ENCODE results near the gene MSH3.
A peak's percentile ranks its signal among the peaks of the same experiment; 100 is the strongest.
"Not testable (repeated sequence)": the region's sequence is repeated elsewhere in the genome, so short reads cannot be mapped to it uniquely, and the experiment has no call there.

The MSH3 gene

DNA sequence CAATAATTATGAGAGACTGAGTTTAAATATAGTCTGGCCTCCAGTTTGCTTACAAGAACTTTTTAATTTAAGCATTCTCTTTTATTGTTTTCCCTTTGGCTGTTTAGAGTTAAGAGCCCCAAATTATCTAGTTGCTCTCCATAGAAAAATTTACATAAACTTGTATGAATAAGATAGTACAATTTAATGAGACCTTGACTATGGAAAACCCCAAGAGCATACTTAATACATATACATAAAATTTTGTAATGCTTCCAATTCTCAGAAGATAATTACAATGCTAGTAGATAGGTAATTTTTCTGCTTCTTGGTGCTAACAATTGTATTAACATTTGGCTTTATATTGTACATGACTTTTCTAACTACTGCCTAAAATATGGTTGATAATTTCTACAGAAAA, 20.3 kb upstream of the MSH3 start:
- H3K9me3 Mint-ChIP-seq = no peaks in the 10 kb centered on the region
- no peak overlapping the region for H3K4me3 Mint-ChIP-seq
- DNase-seq (no peak), ATAC-seq (no peak)
- H3K4me1 Mint-ChIP-seq = no peaks in the 10 kb centered on the region
- H3K27ac Mint-ChIP-seq = no peak overlapping the region
- no peaks in the 10 kb centered on the region for H3K27me3 Mint-ChIP-seq

DNA sequence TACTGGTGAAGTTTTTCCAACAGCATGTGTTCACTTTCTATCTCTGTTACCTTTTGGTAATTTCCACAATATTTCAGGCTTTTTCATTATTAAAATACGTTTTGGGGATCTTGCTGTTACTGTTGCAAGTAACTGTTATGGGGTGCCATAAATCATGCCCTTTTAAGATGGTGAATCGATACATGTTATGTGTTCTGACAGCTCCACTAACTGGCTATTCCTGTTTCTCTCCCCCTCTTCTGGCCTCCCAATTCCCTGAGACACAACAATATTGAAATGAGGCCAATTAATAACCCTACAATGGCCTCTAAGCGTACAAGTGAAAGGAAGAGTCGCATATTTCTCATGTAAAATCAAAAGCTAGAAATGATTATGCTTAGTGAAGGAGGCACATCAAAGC, 13.1 kb upstream of the MSH3 start:
- no peaks in the 10 kb centered on the region for H3K9me3 Mint-ChIP-seq
- H3K4me1 Mint-ChIP-seq = peaks cover under 1% of the 10 kb centered on the region
- no peak overlapping the region for H3K27ac Mint-ChIP-seq
- ATAC-seq (no peak), DNase-seq (no peak)
- no peak overlapping the region for H3K4me3 Mint-ChIP-seq
- H3K27me3 Mint-ChIP-seq = no peaks in the 10 kb centered on the region

GRCh38 chr5:80644900-80645299, 9.6 kb upstream of the MSH3 start:
- DNase-seq (no peak), ATAC-seq (no peak)
- Mint-ChIP-seq H3K27ac (no peak overlapping the region), H3K27me3 (no peaks in the 10 kb centered on the region), H3K4me3 (no peak overlapping the region), H3K9me3 (no peaks in the 10 kb centered on the region), H3K4me1 (peaks cover 11% of the 10 kb centered on the region)

GRCh38 chr5:80646926-80647325, 7.5 kb upstream of the MSH3 start:
- Mint-ChIP-seq H3K27ac (no peak overlapping the region), H3K9me3 (no peaks in the 10 kb centered on the region), H3K4me1 (peaks cover 11% of the 10 kb centered on the region), H3K27me3 (no peaks in the 10 kb centered on the region), H3K4me3 (no peak overlapping the region)
- DNase-seq (no peak), ATAC-seq (no peak)

- H3K4me1 Mint-ChIP-seq = peaks cover 37% of the 10 kb centered on the region
- ATAC-seq = no peak
Observed at GRCh38 chr5:80653502-80653901, 950 bp upstream of the MSH3 start.

DNA sequence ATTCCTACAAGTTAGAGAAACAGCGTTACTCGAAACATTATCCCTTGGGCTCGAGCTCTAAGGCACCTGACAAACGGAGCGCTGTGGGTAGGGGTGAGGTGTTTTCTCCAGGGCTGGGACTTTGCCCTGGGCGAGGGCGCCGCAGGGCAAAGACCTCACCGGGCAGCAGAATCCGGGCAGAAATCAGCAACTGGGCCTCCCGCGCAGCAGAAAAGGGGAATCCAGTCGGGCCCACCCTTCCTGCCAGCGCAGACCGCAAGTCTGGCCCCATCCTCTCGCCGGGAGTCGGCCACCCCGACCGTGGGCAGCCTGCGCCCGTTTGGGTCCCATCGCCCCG, 430 bp upstream of the MSH3 start:
- DNase-seq = no peak
- peak overlapping the region; percentile 98 to 99 for H3K27ac Mint-ChIP-seq
- H3K27me3 Mint-ChIP-seq = no peaks in the 10 kb centered on the region
- peak; percentile 3 for ATAC-seq
- no peaks in the 10 kb centered on the region for H3K9me3 Mint-ChIP-seq
- peak overlapping the region; percentile 86 to 94 for H3K4me3 Mint-ChIP-seq
- peaks cover 35% of the 10 kb centered on the region for H3K4me1 Mint-ChIP-seq

More at GRCh38 chr5:80653502-80653901, 950 bp upstream of the MSH3 start:
- Mint-ChIP-seq H3K27ac (peak overlapping the region; percentile 98 to 99), H3K9me3 (no peaks in the 10 kb centered on the region), H3K27me3 (no peaks in the 10 kb centered on the region), H3K4me3 (peak overlapping the region; percentile 86 to 94)
- DNase-seq = no peak

GRCh38 chr5:80655231-80655774, 851 bp downstream of the MSH3 start:
- DNase-seq = no peak
- H3K27ac Mint-ChIP-seq = peak overlapping the region; percentile 98 to 99
- no peaks in the 10 kb centered on the region for H3K9me3 Mint-ChIP-seq
- H3K4me3 Mint-ChIP-seq = peak overlapping the region; percentile 94 to 97
- ATAC-seq = no peak
- no peaks in the 10 kb centered on the region for H3K27me3 Mint-ChIP-seq
- peaks cover 48% of the 10 kb centered on the region for H3K4me1 Mint-ChIP-seq

GRCh38 chr5:80656425-80656824, 2.0 kb downstream of the MSH3 start:
- Mint-ChIP-seq H3K4me1 (peaks cover 50% of the 10 kb centered on the region), H3K27ac (no peak overlapping the region), H3K4me3 (peak overlapping the region; percentile 94 to 97), H3K27me3 (no peaks in the 10 kb centered on the region), H3K9me3 (no peaks in the 10 kb centered on the region)
- ATAC-seq = no peak
- DNase-seq = no peak

- H3K4me1 Mint-ChIP-seq = peaks cover 44% of the 10 kb centered on the region
- no peaks in the 10 kb centered on the region for H3K9me3 Mint-ChIP-seq
- H3K27ac Mint-ChIP-seq = no peak overlapping the region
- no peak overlapping the region for H3K4me3 Mint-ChIP-seq
- no peaks in the 10 kb centered on the region for H3K27me3 Mint-ChIP-seq
- no peak for DNase-seq
- ATAC-seq = no peak
Observed at GRCh38 chr5:80659106-80659505, 4.7 kb downstream of the MSH3 start.

- ATAC-seq, H3K27ac Mint-ChIP-seq, H3K4me3 Mint-ChIP-seq, H3K9me3 Mint-ChIP-seq, DNase-seq, H3K27me3 Mint-ChIP-seq: not testable (repeated sequence)
- peaks cover 35% of the 10 kb centered on the region for H3K4me1 Mint-ChIP-seq
Observed at GRCh38 chr5:80660661-80661060, 6.2 kb downstream of the MSH3 start.

DNA sequence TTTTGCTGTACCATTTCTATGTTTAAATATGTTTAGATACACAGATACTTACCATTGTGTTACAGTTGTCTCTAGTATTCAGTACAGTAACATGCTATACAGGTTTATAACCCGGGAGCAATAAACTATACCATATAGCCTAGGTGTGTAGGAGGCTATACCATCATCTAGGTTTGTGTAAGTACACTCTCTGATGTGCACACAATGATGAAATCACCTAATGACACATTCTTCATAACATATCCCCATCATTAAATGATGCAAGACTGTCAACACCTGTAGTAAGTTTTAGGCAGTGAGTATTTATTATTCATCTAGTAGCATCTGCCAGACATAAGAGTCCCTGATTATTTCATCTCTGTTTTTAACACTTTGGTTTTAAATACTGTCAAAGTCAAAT, 7.7 kb downstream of the MSH3 start:
- H3K27ac Mint-ChIP-seq = peak overlapping the region in 1 of 2 donors; percentile 80

DNA sequence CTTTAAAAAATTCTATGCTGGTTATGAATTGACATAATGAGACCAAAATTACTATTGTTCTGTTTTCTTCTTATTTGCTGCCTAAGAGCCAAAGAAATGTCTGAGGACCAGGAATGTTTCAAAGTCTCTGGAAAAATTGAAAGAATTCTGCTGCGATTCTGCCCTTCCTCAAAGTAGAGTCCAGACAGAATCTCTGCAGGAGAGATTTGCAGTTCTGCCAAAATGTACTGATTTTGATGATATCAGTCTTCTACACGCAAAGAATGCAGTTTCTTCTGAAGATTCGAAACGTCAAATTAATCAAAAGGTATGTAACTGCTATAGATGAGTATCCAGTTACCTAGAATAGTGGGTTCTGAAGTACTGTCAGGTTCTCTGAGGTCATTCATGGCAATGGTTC, 10.6 kb downstream of the MSH3 start:
- Mint-ChIP-seq H3K4me3 (no peak overlapping the region), H3K4me1 (peaks cover 28% of the 10 kb centered on the region)

More for the DNA sequence above, 7.7 kb downstream of the MSH3 start:
- no peak for DNase-seq
- Mint-ChIP-seq H3K4me3 (no peak overlapping the region), H3K9me3 (no peaks in the 10 kb centered on the region), H3K4me1 (peaks cover 23% of the 10 kb centered on the region), H3K27me3 (no peaks in the 10 kb centered on the region)
- peak; percentile 80 for ATAC-seq

GRCh38 chr5:80667384-80667783, 12.9 kb downstream of the MSH3 start:
- no peak for ATAC-seq
- Mint-ChIP-seq H3K27ac (no peak overlapping the region), H3K4me1 (peaks cover 24% of the 10 kb centered on the region)

More for the DNA sequence above, 10.6 kb downstream of the MSH3 start:
- Mint-ChIP-seq H3K9me3 (no peaks in the 10 kb centered on the region), H3K27ac (no peak overlapping the region), H3K27me3 (no peaks in the 10 kb centered on the region)
- no peak for DNase-seq
- no peak for ATAC-seq

DNA sequence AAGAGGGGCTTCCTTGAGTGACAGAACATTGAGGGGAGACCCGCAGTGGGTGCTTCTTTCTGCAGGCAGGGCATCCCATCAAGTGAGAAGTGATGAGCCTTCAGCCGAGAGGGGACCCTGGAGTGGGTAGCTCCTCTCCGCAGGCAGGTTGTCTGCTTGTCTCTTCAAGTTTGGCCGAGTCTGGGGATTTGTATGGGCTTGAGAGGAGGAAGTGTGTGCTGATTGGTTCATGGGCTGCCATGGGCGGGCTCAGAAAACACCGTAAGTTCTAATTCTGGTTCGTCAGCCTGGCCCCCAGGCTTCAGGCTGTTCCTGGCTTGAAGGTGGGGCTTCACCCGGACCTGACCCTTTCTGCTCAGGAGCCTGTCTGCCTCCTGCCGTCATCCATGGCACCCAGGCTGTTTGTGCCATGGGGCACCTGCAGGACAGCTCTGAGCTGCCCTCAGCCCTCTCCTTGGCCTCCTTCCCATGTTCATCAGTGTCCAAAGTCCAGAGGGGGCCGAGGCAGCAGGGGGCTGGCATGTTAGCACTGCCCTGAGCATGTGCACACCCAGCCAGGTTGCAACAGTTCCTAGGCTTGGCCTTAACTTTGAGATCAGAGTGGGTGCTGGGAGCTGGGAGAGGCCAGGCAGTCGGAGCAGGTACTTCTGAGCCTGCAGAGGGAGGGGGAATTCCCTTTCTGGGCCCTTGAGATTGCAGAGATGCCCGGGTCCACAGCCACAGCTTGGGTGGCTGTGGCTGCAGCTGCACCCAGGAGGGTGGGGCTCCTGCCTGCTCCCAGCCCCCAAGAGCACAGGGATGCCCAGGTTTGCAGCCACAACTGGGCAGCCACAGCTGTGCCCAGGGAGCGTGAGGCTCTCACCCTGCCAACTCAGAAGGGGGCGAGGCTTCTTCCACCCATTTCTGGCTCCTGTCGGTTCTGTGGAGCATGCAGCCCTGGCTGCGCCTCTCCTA, 13.8 kb downstream of the MSH3 start:
- Mint-ChIP-seq H3K27me3 (no peaks in the 10 kb centered on the region), H3K4me1 (peaks cover 21% of the 10 kb centered on the region), H3K27ac (no peak overlapping the region), H3K9me3 (no peaks in the 10 kb centered on the region), H3K4me3 (no peak overlapping the region)
- DNase-seq = no peak
- ATAC-seq = peak; percentile 53

More at GRCh38 chr5:80667384-80667783, 12.9 kb downstream of the MSH3 start:
- Mint-ChIP-seq H3K9me3 (no peaks in the 10 kb centered on the region), H3K27me3 (no peaks in the 10 kb centered on the region), H3K4me3 (no peak overlapping the region)
- no peak for DNase-seq

DNA sequence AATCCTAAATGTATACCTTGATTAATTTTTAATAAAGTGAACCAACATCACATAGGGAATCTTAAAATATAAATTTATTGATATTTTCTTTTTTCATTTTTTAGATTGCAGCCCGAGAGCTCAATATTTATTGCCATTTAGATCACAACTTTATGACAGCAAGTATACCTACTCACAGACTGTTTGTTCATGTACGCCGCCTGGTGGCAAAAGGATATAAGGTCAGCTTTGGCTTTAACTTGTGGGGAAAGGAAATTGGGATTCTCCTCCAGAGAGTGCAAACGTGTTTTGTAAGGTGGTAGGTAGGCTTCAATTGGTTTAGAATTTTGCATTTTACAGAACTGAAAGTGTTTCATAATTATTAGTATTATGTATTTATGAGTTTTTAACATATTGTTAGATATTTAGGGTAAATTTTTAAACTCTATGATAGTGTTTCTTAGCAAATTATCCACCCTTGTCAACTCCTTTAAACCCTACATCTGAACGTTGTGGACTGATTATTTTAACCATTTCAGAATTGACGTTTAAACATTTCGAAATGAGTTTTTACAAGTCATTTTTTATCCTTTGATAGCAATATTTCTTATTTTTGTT, 17.8 kb downstream of the MSH3 start:
- no peak overlapping the region for H3K27ac Mint-ChIP-seq
- H3K27me3 Mint-ChIP-seq = no peaks in the 10 kb centered on the region
- peaks cover 18% of the 10 kb centered on the region for H3K4me1 Mint-ChIP-seq
- peak; percentile 48 for ATAC-seq
- peak; percentile 48 to 60 for DNase-seq
- no peaks in the 10 kb centered on the region for H3K9me3 Mint-ChIP-seq
- H3K4me3 Mint-ChIP-seq = no peak overlapping the region

DNA sequence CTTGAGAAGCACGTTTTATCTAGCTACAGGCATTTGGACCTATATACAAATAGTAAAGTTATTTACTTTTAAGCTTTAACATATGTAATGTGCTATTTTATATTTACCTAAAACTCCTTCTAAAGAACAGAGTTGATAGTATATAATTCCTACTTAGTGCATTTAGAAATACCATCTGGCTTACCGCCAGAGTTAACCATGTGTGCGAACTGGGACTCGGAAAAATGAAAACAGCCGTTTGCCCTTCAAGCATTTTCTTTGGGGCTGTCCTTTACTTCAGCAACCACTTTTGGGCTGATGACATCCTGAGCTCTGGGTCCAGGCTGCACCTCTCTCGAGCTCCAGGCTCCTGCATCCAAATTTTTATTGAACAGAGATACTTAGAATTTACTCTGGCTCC, 22.3 kb downstream of the MSH3 start:
- Mint-ChIP-seq H3K4me3 (no peak overlapping the region), H3K9me3 (no peaks in the 10 kb centered on the region), H3K4me1 (no peaks in the 10 kb centered on the region), H3K27me3 (no peaks in the 10 kb centered on the region), H3K27ac (no peak overlapping the region)
- ATAC-seq (no peak), DNase-seq (no peak)

All from stimulated activated naive CD8-positive, alpha-beta T cell treated with anti-CD3 and anti-CD28 coated beads, Interleukin-15, amount 100 ng/mL, for 72 hours (primary cell).